SH-SY5Y (cell line): ENCODE results near the gene AGMAT.

Experiments
- GATA2 ChIP-seq: IDR thresholded peaks from 2 replicates; pipeline ENCODE4 v1.6.1; 2011; ENCODE audit warnings: mild to moderate bottlenecking, low read depth, low read length
- GATA3 ChIP-seq: IDR thresholded peaks from 2 replicates; pipeline ENCODE4 v1.6.1; 2011; ENCODE audit warnings: low read depth, mild to moderate bottlenecking, low read length, moderate library complexity

DNA sequence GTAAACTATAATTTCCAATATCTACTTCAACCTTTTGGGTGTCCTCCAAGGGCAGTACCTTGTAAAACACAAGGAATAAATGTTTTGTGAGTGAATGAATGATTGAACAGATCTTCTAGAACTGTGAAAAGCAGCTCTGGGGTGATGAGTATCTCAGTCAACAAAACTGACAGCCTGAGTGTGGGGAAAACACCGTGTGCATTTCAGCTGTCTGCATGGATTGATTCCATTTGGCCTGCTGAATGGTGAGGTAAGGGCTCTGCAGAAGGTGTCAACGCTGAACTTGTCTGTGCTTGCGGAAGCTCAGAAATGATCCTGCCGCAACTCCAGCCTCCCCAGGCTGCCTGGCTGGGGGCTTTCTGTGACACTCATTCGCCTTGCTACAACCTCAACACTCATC is 7.4 kb upstream of the AGMAT start:
- no peak for TF ChIP-seq GATA2
- TF ChIP-seq GATA3, result no peak
